Activated CD4-positive, CD25-positive, alpha-beta regulatory T cell (primary cell): ENCODE measurements around the gene RAB40A.
A peak's percentile ranks its signal among the peaks of the same experiment; 100 is the strongest.

Experiments
- DNase-seq, 4 experiments: peaks; one replicate each; lab custom pipeline; 2025; lab: John Stamatoyannopoulos, UW

The RAB40A gene, protein sequence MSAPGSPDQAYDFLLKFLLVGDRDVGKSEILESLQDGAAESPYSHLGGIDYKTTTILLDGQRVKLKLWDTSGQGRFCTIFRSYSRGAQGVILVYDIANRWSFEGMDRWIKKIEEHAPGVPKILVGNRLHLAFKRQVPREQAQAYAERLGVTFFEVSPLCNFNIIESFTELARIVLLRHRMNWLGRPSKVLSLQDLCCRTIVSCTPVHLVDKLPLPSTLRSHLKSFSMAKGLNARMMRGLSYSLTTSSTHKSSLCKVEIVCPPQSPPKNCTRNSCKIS

DNA sequence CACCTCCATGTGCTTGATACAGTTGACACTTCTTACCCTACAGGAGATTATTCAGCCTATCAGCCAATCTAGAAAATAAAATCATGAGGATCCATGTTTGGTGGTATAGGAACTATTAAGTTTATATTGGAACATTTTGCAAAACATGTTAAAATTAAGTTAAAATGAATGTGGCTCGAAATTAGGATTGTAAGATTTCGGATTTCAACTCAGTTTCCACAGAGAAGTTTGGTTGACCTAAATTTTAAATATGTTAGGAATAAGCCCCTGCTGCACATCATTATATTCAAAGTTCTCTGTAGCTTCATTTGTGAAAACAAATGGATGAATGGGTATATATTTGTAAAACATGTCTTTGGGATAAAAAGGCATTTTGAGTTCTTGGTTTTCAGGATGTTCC lies at the start of gene RAB40A:
Gene RAB40A (minus strand): TSS at position 101 of the 400 bp plus-strand sequence. CDS start 18,733 bp downstream, outside the sequence.
- no peak for DNase-seq

DNA sequence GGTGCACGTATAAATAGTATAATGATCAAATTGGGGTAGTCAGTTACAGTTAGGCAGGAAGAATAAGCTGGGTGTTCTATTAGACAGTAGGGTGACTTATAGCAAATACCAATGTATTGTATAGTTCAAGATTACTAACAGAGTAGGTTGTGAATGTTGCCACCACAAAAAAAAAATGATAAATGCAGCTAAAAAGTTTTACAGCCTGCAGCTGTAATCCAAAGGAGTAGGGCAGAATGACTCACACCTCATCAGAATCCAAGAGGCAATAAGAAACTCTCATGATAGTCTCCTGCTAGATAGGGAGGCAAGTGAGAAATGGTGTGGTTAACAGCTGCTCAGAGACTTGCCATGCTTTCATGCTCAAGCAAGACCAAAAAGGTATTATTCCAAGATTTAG lies 46.5 kb upstream of the RAB40A start:
- no peak for DNase-seq

- no peak for DNase-seq
Observed at GRCh38 chrX:103565197-103565596, 45.9 kb upstream of the RAB40A start.

- DNase-seq: no peak
Observed at GRCh38 chrX:103562801-103563200, 43.5 kb upstream of the RAB40A start.

DNA sequence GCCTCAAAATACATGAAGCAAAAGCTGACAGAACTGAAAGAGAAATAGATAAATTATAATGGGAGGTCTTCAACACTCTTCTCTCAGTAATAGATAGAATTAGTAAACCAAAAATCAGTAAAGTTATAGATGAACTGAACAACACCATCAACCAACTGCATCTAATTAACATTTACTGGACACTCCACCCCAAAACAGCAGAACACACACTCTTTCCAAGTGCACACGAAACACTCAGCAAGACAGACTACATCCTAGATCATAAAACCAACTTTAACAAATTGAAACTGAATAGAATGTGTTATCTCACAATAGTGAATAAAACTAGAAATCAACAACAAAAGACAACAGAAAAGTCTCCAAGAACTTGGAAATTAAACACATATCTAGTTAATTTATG lies 41.0 kb upstream of the RAB40A start:
- no peak for DNase-seq

DNA sequence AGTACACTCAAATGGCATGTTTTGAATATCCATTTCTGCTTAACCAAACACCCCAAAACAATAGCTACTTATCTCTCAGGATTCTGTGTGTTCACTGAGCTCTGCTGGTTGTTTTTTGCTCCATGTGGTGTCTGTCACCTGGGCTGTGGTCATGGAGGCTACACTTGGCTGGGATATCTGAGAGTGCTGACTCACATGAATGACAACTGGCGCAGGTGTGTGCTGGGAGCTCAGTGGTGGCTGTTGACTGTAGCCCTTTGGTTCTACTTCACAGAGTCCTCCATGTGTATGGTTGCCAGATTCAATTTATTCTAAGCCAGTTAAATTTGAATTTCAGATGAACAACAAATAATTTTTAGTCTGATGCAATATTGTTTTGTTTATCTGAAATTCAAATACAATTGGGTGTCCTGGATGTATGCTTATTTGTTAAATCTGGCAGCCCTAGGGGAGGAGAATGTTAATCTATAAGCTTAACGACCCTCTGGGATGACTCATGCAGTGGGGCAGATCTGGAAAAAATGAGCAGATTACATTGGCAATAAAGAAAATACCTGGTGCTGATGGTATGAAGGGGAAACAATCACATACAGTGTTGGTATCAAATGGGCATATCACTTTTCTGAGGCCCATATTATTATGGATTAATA lies 37.8 kb upstream of the RAB40A start:
- no peak for DNase-seq

DNA sequence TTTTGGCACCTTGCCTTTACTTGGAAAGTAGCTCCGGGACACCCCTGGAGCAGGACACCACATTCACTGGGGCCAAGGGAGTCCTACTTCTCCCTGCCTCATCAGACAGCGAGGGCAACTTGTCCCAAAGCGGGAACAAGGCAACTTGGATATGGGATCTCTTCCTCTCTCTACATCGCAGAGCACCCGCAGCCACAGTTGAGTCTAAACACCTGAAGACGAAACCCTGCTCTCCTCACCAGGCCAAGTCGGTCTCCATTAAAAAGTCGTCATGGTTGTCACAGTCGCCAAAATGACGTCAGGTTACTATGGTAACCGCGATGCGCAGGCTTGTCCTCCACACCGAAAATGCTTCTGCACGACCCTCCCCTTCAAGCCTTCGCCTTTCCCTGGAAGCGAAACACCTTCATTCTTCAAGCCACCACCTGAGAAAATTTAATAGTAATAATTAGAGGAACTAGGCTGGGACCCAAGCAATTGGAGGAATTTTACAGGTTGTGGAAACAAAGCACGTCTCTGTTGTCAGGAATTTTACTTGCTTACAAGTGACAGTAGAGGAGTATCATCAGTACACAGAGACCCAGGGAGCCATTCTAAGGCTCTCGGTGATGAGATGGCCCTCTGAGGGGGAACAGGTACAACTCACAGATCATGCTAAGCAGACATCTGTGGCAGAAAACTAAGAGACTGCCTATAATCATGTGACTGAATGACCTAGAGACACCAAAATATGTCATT lies 35.6 kb upstream of the RAB40A start:
- DNase-seq: peak; percentile 2 to 20 (median 14)

GRCh38 chrX:103552236-103552635 lies 32.9 kb upstream of the RAB40A start:
- DNase-seq: no peak

DNA sequence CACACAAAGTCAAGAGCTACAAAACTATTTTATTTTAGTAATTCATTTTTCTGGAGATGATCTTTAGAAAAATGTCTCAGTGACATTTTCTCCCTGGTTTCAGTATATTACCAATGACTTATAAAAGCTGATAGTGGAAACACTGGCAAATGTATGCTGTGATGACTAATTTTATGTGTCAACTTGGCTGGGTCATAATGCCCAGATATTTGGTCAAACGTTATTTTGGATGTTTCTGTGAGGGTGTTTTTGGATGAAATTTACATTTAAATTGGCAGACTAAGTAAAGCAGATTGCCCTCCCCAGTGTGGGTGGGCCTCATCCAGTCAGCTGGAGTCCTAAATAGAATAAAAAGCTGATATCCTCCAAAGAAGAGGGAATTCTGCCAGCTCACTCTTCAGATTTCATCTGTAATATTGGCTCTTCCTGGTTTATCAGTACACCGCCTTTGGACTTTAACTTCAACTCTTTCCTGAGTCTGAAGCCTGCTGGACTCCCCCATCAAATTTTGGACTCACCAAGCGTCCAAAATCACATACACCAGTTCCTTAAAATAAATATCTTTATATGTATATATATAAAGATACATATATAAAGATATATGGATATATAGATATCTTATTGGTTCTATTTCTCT lies 31.2 kb upstream of the RAB40A start:
- DNase-seq: no peak

DNA sequence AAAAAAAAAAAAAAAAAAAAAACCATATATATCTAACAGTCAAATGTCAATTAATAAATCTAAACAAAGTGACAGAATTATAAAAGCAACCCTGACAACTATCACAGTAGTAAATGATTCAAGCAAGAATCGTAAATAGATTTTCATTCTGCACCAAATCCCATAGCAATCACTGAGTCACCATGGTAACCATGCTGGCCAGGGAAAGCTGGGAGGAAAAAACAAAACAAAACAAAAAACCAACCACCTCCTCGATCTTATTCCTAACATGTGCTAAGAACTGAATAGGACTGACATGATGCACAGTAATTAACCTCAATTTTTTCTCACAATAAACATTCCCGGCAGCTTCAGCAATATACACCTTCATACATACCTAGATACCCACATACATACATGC lies 30.6 kb upstream of the RAB40A start:
- DNase-seq: no peak

DNA sequence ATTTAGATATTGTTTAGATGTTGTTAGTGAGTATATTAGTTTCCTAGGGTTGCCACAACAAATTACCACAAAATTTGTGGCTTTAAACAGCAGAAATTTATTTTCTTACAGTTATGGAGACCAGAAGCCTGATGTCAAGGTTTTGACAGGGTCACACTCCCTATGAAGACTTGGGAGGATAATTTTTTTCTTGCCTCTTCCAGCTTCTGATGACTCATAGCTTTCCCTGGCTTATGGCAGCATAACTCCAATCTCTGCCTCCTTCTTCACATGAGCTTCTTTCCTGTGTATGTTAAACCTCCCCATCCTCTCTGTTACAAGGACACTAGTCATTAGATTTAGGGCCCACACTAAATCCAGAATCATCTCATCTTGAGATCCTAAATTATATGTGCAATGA lies 20.9 kb upstream of the RAB40A start:
- DNase-seq: no peak

GRCh38 chrX:103539695-103540094 lies 20.4 kb upstream of the RAB40A start:
- no peak for DNase-seq

GRCh38 chrX:103538728-103539127 lies 19.4 kb upstream of the RAB40A start:
- no peak for DNase-seq

- no peak for DNase-seq
Observed at GRCh38 chrX:103537871-103538387, 18.6 kb upstream of the RAB40A start.

GRCh38 chrX:103536732-103537131 lies 17.4 kb upstream of the RAB40A start:
- DNase-seq: no peak

DNA sequence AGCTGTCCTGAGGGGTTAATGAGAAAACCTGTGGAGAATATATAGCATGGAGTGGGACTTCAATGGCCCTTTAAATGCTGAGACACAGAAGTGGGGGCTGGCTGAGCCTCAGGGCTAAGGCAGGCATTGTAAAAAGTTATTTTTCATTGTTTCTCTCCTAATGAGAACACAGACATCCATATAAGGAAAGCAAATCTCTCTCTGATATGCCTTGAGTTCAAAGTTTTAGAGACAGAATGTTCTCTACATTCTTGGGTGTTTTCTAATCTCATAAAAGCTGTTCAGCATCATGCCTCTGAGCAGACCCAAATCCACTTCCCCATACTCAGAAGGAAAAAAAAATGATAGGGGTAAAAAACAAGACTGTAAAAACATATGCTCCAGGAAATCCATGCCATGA lies 16.8 kb upstream of the RAB40A start:
- DNase-seq: no peak

DNA sequence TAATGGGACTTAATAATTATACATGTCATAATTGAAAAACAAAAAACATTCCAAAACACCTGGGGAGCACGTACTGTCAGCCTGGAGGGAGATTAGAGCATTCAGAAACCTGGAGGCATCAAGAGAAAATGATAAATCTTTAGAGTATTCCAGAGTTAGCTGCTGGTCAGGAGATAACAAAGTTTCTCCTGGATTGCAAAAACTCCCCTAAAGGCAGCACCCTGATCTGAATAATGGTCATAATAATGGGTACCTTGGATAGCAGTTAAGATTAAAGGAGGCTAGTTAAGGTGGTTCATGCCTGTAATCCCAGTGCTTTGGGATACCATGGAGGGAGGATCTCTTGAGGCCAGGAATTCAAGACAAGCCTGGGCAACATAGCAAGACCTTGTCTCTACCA lies 15.9 kb upstream of the RAB40A start:
- DNase-seq: no peak

DNA sequence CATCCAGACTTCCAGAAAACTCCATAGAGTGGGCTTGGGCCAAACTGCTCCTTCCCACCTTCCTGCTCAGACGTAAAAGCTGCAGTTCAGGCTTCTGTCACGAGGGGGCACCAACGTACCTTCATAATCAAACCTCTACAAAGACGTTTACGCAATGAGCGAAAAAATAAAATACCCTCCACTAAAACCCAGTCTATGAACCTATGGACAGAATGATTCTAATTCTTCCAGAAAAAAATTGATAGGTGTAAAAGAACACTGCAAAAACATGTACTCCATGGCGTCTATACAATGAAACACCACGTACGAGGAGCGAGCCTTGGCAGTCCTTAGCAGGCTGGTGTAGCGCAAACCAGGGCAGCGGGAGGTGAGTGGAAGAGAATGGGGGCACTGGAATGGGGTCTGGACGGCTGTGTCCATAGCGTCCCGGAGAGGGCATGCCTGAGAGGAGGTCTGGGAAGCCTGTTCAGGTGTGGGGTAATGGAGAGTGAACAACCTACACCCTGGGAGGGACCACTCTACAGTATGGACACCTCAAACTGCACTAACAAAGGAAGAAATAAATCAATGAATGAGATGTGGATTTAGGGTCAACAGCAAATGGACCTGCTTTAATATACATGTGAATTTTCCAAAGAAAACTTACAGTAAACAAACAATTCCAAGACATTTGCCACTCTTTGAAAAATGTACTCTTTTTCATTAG lies 14.4 kb upstream of the RAB40A start:
- peak; percentile 0 to 59 (median 19) for DNase-seq

DNA sequence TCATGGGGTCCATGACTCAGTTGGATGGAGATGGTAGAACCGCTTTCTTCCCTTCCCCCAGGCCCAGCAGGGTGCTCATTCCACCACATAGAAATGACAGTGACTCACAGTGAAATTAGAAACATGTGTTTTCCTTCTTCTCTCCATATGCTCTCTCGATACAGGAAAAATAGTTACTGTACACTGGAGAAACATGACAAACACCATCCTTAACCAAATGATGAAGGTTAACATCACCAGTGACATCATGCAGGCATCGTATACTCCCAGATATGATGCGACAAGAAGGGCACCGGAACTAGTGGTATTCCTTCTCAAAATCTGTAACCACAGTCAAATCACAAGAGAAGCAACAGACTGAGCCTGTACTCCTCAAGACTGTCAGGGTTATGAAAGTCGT lies 11.7 kb upstream of the RAB40A start:
- no peak for DNase-seq

DNA sequence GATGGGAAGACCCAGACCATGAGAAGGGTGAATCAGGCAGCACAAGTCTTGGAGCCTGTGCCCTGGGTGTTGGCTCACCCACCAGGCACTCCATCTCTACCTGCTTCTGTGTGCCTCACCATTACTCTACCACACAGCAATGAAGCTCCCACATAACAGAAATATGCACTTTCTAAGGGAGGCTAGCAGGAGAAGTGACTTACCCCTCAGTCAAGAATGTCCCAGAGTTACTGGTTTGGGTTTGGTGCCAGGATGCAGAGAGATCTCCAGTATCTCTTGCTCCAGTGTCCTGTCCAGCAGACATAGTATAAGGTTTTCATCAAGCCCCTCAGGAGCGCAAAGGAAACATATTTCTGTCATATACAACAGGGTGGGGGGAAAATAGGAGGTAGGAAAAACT lies 11.3 kb upstream of the RAB40A start:
- no peak for DNase-seq

GRCh38 chrX:103529550-103529949 lies 10.3 kb upstream of the RAB40A start:
- no peak for DNase-seq

DNA sequence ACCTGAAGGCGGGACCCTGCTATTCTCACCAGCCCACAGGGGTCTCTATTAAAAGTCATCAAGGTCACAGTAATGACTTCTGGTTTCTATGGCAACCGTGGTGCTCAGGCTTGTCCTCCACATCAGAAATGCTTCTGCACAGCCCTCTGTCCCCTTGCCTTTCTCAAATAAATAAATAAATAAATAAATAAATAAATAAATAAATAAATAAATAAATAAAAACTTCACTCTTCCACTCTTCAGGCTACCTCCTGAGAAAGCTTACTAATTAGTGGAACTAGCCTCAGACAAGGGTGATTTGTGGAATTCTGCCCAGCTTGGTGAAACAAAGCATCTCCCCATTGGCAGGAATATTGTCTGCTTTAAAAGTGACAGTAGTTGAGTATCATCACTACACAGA lies 5.5 kb upstream of the RAB40A start:
- no peak for DNase-seq
